Activated CD8-positive, alpha-beta memory T cell treated with anti-CD3 and anti-CD28 coated beads for 4 hours (primary cell): ENCODE results near the gene MYO1B.

Source experiments
- DNase-seq, 2 donors: peaks; one replicate each; pipeline ENCODE4 v3.0.0-alpha.2; 2020; ENCODE audit warnings: low read depth in 2 of 2

The MYO1B gene

DNA sequence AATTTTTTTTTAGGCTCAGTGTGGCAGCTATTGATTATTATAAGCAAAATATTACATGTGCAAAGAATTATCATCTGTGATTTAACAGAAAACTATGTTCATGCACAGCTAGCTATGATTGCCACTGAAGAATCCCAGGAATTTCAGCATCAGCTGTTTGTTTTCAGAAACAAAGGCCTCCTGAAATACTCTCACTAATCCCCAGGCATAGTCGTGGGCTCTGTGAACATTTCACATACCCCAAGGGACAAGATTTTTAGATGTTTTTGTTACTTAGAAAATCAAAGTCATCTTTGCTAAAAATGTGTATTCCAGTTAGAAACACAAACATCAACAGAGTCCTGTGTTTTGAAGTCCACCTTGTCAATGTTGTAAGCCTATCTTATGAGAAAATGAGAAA lies 156.1 kb downstream of the MYO1B start:
- DNase-seq: no peak

DNA sequence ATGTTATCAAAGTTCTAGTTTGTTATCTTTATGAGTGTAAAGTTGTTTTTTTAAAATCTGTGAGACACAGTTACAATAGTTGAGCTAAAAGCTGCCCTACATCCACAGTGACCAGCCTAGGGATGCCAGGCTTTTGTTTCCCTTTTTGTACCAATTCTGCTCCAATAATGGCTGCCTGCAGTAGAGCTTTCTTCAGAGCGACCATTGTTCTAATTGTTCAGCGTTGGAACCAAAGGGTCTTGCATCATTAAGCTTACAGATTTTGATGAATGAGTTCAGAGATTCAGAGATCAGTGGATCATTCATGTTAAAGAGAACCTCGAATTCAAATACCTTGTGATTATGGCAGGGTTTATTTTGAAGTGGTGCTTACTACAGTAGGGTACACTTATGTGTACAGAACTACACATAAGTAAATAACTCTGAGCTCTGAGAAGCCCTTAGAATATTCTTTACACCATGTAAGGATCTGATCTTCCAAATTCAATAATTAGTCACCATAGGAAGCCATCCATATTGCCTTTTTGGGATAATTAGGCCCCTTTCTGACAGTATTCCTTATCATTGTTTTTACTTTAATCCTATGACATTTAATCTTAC lies 157.9 kb downstream of the MYO1B start:
- DNase-seq: no peak

DNA sequence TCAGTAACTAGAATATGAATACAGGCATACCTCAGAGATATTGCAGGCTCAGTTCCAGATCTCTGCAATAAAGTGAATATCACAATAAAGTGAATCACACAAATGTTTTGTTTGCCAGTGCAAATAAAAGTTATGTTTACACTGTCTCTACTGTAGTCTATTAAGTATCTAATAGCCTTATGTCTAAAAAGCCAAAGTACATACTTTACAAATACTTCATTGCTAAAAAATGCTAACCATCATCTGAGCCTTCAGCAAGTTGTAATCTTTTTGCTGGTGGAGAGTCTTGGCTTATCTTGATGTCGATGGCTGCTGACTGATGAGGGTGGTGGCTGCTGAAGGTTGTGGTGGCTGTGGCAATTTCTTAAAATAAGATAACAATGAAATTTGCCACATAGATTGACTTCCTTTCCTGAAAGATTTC lies 159.4 kb downstream of the MYO1B start:
- DNase-seq: no peak

DNA sequence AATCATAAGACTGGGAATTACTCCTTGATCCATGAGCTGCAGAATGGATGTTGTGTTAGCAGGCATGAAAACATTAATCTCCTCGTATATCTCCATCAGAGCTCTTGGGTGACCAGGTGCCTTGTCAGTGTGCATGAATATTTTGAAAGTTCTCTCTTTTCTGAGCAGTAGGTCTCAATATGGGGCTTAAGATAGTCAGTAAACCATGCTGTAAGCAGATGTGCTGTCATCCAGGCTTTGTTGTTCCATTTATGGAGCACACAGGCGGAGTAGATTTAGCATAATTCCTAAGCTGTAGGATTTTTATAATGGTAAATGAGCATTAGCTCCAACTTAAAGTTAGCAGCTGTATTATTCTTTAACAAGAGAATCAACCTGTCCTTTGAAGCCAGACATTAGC lies 160.3 kb downstream of the MYO1B start:
- no peak for DNase-seq

DNA sequence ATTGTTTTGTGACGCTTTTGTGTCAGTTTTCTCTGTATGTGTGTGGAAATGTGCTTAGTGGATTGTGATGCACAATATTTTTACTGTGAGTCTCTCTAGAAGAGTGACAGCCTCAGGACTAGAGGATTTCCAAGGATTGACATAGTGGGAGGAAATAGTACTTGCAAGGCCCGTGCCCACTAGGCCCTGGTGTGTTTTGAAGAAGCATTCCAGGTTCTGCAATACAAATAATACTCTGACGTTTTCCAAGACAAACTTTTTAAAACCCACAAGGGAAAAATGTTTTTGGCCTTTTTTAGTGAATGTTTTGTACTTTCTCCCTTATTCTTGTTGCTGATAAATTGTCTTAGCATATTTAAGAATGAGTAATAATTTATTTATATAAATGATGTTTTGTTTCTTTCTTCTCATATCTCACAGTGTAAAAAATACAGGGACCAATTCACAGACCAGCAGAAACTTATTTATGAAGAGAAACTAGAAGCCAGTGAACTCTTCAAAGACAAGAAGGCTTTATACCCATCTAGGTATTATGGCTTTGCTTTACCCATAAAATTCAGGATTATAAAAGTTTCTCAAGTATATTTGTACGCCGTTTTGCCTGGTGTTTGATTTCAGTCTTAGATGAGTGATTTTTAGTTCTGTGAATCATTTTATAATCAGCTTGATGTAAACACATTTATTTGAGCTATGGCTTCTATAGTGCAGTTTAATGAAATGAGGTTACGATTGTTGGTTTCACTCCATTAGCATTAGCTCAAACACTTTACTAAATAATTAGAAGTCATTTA lies 165.6 kb downstream of the MYO1B start:
- DNase-seq: no peak

DNA sequence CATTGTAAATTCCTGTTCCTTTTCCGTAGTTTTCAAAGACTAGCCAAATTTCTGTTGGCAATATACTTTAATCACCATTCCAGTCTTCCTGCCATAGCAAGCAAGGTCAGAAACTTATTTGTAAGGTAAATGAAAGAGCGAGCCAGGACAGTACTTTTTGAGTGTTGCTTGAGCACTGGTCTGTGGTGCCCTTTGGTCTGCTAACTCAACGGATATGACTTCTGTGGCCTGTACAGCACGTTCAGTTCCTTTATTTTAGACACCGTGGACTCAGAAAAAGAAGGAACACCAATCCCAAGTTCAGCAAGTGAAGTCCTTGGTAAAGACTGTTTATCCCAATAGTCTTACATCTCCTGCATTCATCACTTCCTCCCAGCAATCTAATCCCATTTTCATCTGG lies 166.3 kb downstream of the MYO1B start:
- no peak for DNase-seq

DNA sequence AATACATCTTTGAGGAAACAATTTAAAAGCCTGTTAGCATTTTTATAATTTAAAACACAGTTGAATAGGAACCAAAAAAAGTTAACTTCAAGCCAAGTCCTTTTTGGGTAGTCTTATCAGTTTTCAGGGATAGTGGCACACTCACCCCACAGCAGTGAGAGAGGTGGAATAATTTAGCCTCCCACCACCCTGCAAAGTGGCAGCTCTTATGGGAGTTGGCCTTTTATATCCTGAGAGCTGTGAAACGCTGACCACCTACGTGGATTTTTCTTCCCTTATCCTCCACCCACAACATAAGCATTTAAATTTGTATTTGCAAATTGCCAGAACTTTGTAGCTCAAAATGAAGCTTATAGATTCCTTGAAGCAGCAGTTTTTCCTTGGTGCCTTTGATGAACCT lies 167.1 kb downstream of the MYO1B start:
- DNase-seq: no peak

- no peak for DNase-seq
Measured at GRCh38 chr2:191415101-191415500, 169.9 kb downstream of the MYO1B start.

DNA sequence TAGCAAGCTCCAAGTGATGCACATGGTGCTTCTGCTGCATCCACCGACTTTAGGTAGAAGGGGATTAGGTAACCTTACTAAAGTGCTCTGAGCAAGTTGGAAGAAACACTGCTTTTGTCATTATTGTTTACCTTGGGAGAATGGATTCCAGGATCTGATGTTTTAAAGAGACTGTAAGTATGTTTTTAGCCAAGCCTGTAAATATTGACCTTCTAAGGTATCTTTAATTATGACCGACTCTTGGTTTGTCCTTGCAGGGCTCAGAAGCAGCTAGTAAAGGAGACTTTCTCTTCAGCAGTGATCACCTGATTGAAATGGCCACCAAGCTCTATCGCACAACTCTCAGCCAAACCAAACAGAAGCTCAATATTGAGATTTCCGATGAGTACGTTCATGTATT lies 170.7 kb downstream of the MYO1B start:
- DNase-seq: no peak

- no peak for DNase-seq
Measured at GRCh38 chr2:191417746-191418145, 172.5 kb downstream of the MYO1B start.

- no peak for DNase-seq
Measured at GRCh38 chr2:191421950-191422349, 176.7 kb downstream of the MYO1B start.

DNA sequence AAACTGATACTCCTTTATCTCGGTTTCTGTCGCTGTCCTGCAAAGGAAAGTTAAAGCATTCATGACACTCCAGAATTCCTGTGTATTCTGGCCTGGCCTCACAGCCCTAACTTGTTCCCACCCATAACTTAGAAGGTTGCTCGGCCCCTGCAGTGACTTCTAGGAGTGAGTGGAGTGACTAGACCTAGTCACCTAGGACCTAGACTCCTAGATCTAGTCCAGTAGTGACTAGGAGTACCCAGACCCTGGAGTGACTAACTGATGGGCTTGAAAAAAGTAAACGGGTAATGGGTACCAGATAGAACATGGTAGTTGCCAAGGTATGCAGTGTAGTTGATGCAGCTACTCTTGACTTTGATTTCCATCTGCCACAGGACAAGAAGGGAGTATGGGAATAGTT lies 181.8 kb downstream of the MYO1B start:
- DNase-seq: no peak

- no peak for DNase-seq
Measured at GRCh38 chr2:191428141-191428540, 182.9 kb downstream of the MYO1B start.

GRCh38 chr2:191430476-191430875 lies 185.3 kb downstream of the MYO1B start:
- DNase-seq: no peak

- DNase-seq: no peak
Measured at GRCh38 chr2:191432121-191432520, 186.9 kb downstream of the MYO1B start.

- no peak for DNase-seq
Measured at GRCh38 chr2:191434072-191434471, 188.9 kb downstream of the MYO1B start.

- DNase-seq: no peak
Measured at GRCh38 chr2:191435141-191435540, 189.9 kb downstream of the MYO1B start.

- no peak for DNase-seq
Measured at GRCh38 chr2:191436368-191437055, 191.3 kb downstream of the MYO1B start.

- DNase-seq: no peak
Measured at GRCh38 chr2:191439481-191439880, 194.3 kb downstream of the MYO1B start.

DNA sequence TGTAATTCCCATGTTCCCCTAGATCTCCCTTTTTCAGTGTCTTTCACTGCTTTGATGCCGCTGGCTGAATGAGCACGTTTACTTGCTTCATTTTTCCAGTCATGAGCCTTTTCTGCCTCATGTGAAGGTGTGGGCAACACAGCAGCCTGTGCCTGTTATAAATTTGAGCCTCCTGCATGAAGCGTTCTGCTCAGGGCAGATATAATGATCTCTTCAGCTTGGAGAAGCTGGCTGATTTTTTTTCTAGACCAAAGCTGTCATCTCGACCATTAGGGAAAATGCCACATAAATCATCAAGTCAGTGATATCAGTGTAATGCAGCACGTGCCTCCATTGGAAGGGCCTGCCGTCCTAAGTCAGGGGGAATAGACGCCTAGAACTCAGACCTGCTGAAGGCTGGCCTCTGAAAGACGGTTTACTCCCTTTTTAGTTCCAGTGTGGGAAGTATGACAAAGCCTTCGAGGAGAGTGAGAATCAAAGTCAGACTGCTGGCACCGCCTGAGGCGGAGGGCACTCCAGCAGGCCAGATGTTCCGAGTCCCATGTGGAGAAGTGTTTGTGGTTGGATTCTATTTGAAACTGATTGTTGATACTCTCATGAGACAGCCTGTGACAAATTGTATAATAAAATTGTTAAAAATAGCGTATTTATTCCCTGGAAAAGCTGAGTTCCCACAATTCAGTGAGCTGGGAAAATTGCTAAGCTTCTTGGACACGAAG lies 196.5 kb downstream of the MYO1B start:
- DNase-seq: no peak

GRCh38 chr2:191443446-191443845 lies 198.2 kb downstream of the MYO1B start:
- no peak for DNase-seq

GRCh38 chr2:191446910-191447309 lies 201.7 kb downstream of the MYO1B start:
- no peak for DNase-seq
